Measurements from ENCODE around the gene FUZ. TPM values are rescaled to one million over a fixed set of nuclear protein-coding genes. Genes with fewer than 3 reads are reported as not detected.

FUZ gene
- total and polyA plus RNA-seq, 10 donors: 10.7 to 22.1 (median 16.8) TPM

DNA sequence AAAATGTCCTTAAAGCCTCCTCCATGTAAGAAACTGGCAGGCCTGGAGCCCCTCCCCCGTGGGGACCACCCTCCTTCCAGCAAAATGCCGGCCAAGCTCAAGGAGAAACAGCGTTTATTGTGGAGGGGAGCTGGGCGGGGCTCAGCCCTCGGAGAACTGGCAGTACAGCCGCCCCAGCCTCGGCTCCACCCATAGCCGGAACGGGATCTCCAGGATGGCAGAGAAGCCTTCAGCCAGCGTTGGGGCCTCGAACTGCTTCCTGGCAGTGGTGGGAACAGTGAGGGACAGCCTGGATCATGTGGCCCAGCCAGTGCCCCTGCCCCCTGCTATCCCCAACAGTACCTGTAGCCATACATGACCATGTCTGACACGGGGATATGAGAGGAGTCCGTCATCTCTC, 48.0 kb upstream of the FUZ start:
- WGBS, 5 donors: 34 to 76% (median 69%) methylated on average over 3 to 13 of the region's 13 CpGs
- intact Hi-C loops (cut with DNase I; ENCODE audit: low total_unique reads): no loop called here
- H3K4me1 ChIP-seq: peaks cover 12 to 84% (median 44%) of the 10 kb centered on the region in 6 donors
- peak overlapping the region in 2 of 8 donors; percentile 10 to 42 for H3K4me3 ChIP-seq
- H3K9me3 ChIP-seq: no peaks in the 10 kb centered on the region
- H3K27me3 ChIP-seq (replicated peaks in 1 of 7): no peaks in the 10 kb centered on the region
- H3K36me3 ChIP-seq: peaks cover 4 to 93% (median 85%) of the 10 kb centered on the region in 6 donors
- peak; percentile 88 for DNase-seq
- H3K27ac ChIP-seq: peak overlapping the region; percentile 42 to 87 (median 79)
- TF ChIP-seq POLR2AphosphoS5 (IDR thresholded peaks at IDR 0.05) (peak; percentile 30 to 69 (median 45)), POLR2A (IDR thresholded peaks at IDR 0.05) (no peak)

GRCh38 chr19:49860336-49861102, 47.4 kb upstream of the FUZ start:
- peaks cover 4 to 98% (median 90%) of the 10 kb centered on the region in 6 donors for H3K36me3 ChIP-seq
- no peaks in the 10 kb centered on the region for H3K9me3 ChIP-seq
- H3K27ac ChIP-seq: peak overlapping the region; percentile 42 to 87 (median 79)
- 59 to 78% (median 72%) methylated on average over 14 to 17 of the region's 17 CpGs for WGBS, 5 donors
- peak overlapping the region in 2 of 8 donors; percentile 10 to 42 for H3K4me3 ChIP-seq
- H3K27me3 ChIP-seq (replicated peaks in 1 of 7): no peaks in the 10 kb centered on the region
- TF ChIP-seq CTCF (IDR thresholded peaks at IDR 0.05 in 8 of 11, conservative IDR thresholded peaks at IDR 0.05 in 3 of 11) (no peak), POLR2A (IDR thresholded peaks at IDR 0.05) (no peak), POLR2AphosphoS5 (IDR thresholded peaks at IDR 0.05) (peak in 2 of 3 donors; percentile 4 to 47)
- DNase-seq: no peak
- intact Hi-C loops (cut with DNase I; ENCODE audit: low total_unique reads): no loop called here
- peaks cover 6 to 83% (median 38%) of the 10 kb centered on the region in 6 donors for H3K4me1 ChIP-seq

GRCh38 chr19:49859682-49860335, 46.7 kb upstream of the FUZ start:
- WGBS, 5 donors: 80 to 89% (median 87%) methylated on average over 16 to 22 of the region's 22 CpGs
- Histone ChIP-seq H3K36me3 (peaks cover 4 to 100% (median 95%) of the 10 kb centered on the region in 6 donors), H3K4me3 (no peak overlapping the region), H3K27me3 (replicated peaks in 1 of 7) (no peaks in the 10 kb centered on the region), H3K27ac (peak overlapping the region in 6 of 8 donors; percentile 73 to 87 (median 82)), H3K9me3 (no peaks in the 10 kb centered on the region), H3K4me1 (peaks cover 0 to 83% (median 32%) of the 10 kb centered on the region in 6 donors)
- DNase-seq: no peak
- intact Hi-C loops (cut with DNase I; ENCODE audit: low total_unique reads): no loop called here
- TF ChIP-seq POLR2A (IDR thresholded peaks at IDR 0.05) (no peak), POLR2AphosphoS5 (IDR thresholded peaks at IDR 0.05) (peak; percentile 32 to 60 (median 45))

- peak overlapping the region in 5 of 8 donors; percentile 7 to 78 (median 11) for H3K27ac ChIP-seq
- H3K9me3 ChIP-seq: no peaks in the 10 kb centered on the region
- DNase-seq: no peak
- H3K36me3 ChIP-seq: peaks cover 0 to 93% (median 87%) of the 10 kb centered on the region in 6 donors
- H3K4me3 ChIP-seq: no peak overlapping the region
- H3K4me1 ChIP-seq: peaks cover 4 to 83% (median 32%) of the 10 kb centered on the region in 6 donors
- 81 to 92% (median 89%) methylated on average over 27 to 37 of the region's 37 CpGs for WGBS, 5 donors
- no peaks in the 10 kb centered on the region for H3K27me3 ChIP-seq (replicated peaks in 1 of 7)
- TF ChIP-seq CTCF (IDR thresholded peaks at IDR 0.05 in 8 of 11, conservative IDR thresholded peaks at IDR 0.05 in 3 of 11) (no peak), POLR2A (IDR thresholded peaks at IDR 0.05) (no peak), POLR2AphosphoS5 (IDR thresholded peaks at IDR 0.05) (peak; percentile 40 to 72 (median 59))
- intact Hi-C loops (cut with DNase I; ENCODE audit: low total_unique reads): no loop called here
Measured at GRCh38 chr19:49858088-49858985, 45.2 kb upstream of the FUZ start.
